ENCODE measurements around the gene ADGRE2. TPM values are rescaled to one million over a fixed set of nuclear protein-coding genes. Genes with fewer than 3 reads are reported as not detected.
"Not testable (repeated sequence)": the region's sequence is repeated elsewhere in the genome, so short reads cannot be mapped to it uniquely, and the experiment has no call there.

Gene ADGRE2
- total and polyA plus RNA-seq, 2 experiments from 2014 or later: 2.4 TPM

DNA sequence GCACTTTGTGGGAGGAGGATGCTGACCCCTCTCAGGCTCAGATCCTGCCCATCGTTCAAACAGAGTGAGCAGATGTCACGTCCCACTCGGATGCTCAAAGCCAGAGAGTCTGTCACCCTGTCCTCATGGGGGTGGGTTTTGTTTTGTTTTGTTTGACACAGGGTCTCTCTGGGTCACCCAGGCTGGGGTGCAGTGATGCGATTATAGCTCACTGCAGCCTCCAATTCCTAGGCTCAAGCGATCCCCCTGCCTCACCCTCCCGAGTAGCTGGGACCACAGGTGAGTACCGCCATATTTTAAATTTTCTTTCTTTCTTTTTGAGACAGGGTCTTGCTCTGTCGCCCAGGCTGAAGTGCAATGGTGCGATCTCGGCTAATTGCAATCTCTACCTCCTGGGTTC, 4.0 kb downstream of the ADGRE2 start (continued):
- TF ChIP-seq, protein P1, sequence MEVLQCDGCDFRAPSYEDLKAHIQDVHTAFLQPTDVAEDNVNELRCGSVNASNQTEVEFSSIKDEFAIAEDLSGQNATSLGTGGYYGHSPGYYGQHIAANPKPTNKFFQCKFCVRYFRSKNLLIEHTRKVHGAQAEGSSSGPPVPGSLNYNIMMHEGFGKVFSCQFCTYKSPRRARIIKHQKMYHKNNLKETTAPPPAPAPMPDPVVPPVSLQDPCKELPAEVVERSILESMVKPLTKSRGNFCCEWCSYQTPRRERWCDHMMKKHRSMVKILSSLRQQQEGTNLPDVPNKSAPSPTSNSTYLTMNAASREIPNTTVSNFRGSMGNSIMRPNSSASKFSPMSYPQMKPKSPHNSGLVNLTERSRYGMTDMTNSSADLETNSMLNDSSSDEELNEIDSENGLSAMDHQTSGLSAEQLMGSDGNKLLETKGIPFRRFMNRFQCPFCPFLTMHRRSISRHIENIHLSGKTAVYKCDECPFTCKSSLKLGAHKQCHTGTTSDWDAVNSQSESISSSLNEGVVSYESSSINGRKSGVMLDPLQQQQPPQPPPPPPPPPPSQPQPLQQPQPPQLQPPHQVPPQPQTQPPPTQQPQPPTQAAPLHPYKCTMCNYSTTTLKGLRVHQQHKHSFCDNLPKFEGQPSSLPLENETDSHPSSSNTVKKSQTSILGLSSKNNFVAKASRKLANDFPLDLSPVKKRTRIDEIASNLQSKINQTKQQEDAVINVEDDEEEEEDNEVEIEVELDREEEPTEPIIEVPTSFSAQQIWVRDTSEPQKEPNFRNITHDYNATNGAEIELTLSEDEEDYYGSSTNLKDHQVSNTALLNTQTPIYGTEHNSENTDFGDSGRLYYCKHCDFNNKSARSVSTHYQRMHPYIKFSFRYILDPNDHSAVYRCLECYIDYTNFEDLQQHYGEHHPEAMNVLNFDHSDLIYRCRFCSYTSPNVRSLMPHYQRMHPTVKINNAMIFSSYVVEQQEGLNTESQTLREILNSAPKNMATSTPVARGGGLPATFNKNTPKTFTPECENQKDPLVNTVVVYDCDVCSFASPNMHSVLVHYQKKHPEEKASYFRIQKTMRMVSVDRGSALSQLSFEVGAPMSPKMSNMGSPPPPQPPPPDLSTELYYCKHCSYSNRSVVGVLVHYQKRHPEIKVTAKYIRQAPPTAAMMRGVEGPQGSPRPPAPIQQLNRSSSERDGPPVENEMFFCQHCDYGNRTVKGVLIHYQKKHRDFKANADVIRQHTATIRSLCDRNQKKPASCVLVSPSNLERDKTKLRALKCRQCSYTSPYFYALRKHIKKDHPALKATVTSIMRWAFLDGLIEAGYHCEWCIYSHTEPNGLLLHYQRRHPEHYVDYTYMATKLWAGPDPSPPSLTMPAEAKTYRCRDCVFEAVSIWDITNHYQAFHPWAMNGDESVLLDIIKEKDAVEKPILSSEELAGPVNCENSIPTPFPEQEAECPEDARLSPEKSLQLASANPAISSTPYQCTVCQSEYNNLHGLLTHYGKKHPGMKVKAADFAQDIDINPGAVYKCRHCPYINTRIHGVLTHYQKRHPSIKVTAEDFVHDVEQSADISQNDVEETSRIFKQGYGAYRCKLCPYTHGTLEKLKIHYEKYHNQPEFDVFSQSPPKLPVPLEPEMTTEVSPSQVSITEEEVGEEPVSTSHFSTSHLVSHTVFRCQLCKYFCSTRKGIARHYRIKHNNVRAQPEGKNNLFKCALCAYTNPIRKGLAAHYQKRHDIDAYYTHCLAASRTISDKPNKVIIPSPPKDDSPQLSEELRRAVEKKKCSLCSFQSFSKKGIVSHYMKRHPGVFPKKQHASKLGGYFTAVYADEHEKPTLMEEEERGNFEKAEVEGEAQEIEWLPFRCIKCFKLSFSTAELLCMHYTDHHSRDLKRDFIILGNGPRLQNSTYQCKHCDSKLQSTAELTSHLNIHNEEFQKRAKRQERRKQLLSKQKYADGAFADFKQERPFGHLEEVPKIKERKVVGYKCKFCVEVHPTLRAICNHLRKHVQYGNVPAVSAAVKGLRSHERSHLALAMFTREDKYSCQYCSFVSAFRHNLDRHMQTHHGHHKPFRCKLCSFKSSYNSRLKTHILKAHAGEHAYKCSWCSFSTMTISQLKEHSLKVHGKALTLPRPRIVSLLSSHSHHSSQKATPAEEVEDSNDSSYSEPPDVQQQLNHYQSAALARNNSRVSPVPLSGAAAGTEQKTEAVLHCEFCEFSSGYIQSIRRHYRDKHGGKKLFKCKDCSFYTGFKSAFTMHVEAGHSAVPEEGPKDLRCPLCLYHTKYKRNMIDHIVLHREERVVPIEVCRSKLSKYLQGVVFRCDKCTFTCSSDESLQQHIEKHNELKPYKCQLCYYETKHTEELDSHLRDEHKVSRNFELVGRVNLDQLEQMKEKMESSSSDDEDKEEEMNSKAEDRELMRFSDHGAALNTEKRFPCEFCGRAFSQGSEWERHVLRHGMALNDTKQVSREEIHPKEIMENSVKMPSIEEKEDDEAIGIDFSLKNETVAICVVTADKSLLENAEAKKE (CRISPR knock-in tag; IDR thresholded peaks at IDR 0.05): no peak
- TF ChIP-seq CREB1 (CRISPR knock-in tag; IDR thresholded peaks at IDR 0.05; ENCODE audit: low read depth): no peak
- TF ChIP-seq STAT1 (IDR thresholded peaks at IDR 0.05; ENCODE audit: unreplicated experiment): no peak
- TF ChIP-seq NANOG (IDR thresholded peaks at IDR 0.05; ENCODE audit: borderline replicate concordance): no peak
- TF ChIP-seq CTCF (conservative IDR thresholded peaks at IDR 0.05; ENCODE audit: low read depth in 2 of 2): no peak

GRCh38 chr19:14773722-14774121, 4.6 kb downstream of the ADGRE2 start:
- H3K4me1 Mint-ChIP-seq; H3K4me1 ChIP-seq (ENCODE audit: insufficient read depth); H3K27ac ChIP-seq (ENCODE audit: low read depth); DNase-seq (ENCODE audit: low spot score); H3K79me2 ChIP-seq (replicated peaks; ENCODE audit: insufficient read depth); H3K27me3 ChIP-seq (ENCODE audit: insufficient read depth); H3K9me2 ChIP-seq (ENCODE audit: insufficient read depth); ATAC-seq; H2AFZ ChIP-seq; H3K4me3 Mint-ChIP-seq; H3K9me3 Mint-ChIP-seq; H3K36me3 ChIP-seq (ENCODE audit: insufficient read depth); H3K27ac Mint-ChIP-seq; H4K20me1 ChIP-seq (replicated peaks; ENCODE audit: insufficient read depth); H3K4me2 ChIP-seq; H3F3A ChIP-seq (replicated peaks; ENCODE audit: low read depth); H3K4me3 ChIP-seq: not testable (repeated sequence)
- peaks cover 16% of the 10 kb centered on the region; the same call in 2 of the 3 replicates for H3K36me3 Mint-ChIP-seq (ENCODE audit: low read depth)
- H3K27me3 Mint-ChIP-seq (ENCODE audit: insufficient read depth, low read depth, poor library complexity): peaks cover 13% of the 10 kb centered on the region

Data from GM23338 (cell line).